ENCODE results near the gene GRB10.

Gene GRB10

GRCh38 chr7:50771120-50772002 is 11.3 kb downstream of the GRB10 start:
- Histone ChIP-seq H3K4me3 (ENCODE audit: low read length) (no peak overlapping the region), H3K9me3 (replicated peaks; ENCODE audit: low read length) (no peaks in the 10 kb centered on the region), H3K27me3 (ENCODE audit: control insufficient read depth, insufficient read depth, low read length) (no peaks in the 10 kb centered on the region), H3K36me3 (ENCODE audit: insufficient read depth, low read length) (no peaks in the 10 kb centered on the region), H3K4me2 (ENCODE audit: low read length) (no peak overlapping the region), H3K4me1 (ENCODE audit: control insufficient read depth, insufficient read depth, low read length) (no peaks in the 10 kb centered on the region), H3K9ac (ENCODE audit: low read depth, low read length) (no peak overlapping the region)

DNA sequence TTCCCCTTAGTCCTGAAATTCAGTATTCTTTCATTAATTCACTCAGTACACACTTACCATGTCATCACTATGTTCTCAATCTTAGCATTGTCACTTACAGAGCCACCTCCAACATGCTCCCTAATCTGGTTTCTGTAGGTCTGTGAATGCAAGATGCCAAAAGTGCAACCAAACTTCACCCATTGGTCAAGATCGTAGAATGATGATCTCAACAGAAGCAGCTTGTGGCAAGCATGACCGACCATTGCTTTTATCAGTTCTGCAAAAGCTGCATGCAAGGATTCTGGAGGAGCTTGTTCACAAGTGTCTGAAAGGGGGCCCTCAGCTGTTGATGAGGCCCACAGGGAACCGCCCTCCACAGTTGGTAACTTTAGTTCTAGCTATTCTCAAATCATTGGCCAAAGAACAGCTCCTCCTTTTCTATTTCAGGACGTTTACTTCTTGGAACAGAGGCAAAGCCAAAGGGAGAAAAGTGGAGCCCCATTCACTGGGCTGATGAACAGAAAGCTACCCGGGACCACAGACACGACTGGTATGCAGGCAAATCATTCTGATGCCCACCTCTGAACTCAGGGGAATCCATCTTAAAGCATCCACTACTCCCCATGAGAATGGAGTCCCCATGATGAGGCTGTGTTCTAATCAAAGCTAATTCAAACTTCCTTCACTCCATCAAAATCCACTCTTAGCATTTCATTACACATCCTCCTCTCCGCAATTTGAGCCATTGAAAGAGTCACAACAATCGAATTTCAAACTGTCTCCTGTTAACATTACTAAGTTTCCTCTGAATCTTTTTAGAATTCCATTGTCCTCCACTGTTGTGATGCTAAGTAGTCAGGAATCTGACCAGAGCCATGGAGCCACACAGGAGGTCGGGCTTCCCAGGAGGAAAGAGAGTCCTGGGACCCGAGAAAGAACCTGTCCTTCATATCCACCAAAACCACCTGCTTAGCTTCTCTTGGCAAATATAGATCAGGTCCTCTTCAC is 13.9 kb downstream of the GRB10 start:
- H3K4me2 ChIP-seq (ENCODE audit: low read length): no peak overlapping the region
- H3K4me3 ChIP-seq (ENCODE audit: low read length): no peak overlapping the region
- no peaks in the 10 kb centered on the region for H3K4me1 ChIP-seq (ENCODE audit: control insufficient read depth, insufficient read depth, low read length)

GRCh38 chr7:50766849-50767207 is 15.9 kb downstream of the GRB10 start:
- Histone ChIP-seq H3K9ac (ENCODE audit: low read depth, low read length) (no peak overlapping the region), H3K4me2 (ENCODE audit: low read length) (no peak overlapping the region), H3K4me1 (ENCODE audit: control insufficient read depth, insufficient read depth, low read length) (no peaks in the 10 kb centered on the region), H3K9me3 (replicated peaks; ENCODE audit: low read length) (no peaks in the 10 kb centered on the region), H3K36me3 (ENCODE audit: insufficient read depth, low read length) (no peaks in the 10 kb centered on the region), H3K27me3 (ENCODE audit: control insufficient read depth, insufficient read depth, low read length) (no peaks in the 10 kb centered on the region), H3K4me3 (ENCODE audit: low read length) (no peak overlapping the region)

More for the DNA sequence above, 13.9 kb downstream of the GRB10 start:
- H3K9me3 ChIP-seq (replicated peaks; ENCODE audit: low read length): no peaks in the 10 kb centered on the region
- H3K36me3 ChIP-seq (ENCODE audit: insufficient read depth, low read length): no peaks in the 10 kb centered on the region
- H3K9ac ChIP-seq (ENCODE audit: low read depth, low read length): no peak overlapping the region
- no peaks in the 10 kb centered on the region for H3K27me3 ChIP-seq (ENCODE audit: control insufficient read depth, insufficient read depth, low read length)

GRCh38 chr7:50766106-50766848 is 16.4 kb downstream of the GRB10 start:
- Histone ChIP-seq H3K27me3 (ENCODE audit: control insufficient read depth, insufficient read depth, low read length) (no peaks in the 10 kb centered on the region), H3K36me3 (ENCODE audit: insufficient read depth, low read length) (no peaks in the 10 kb centered on the region), H3K4me3 (ENCODE audit: low read length) (no peak overlapping the region), H3K4me2 (ENCODE audit: low read length) (no peak overlapping the region), H3K9me3 (replicated peaks; ENCODE audit: low read length) (no peaks in the 10 kb centered on the region), H3K4me1 (ENCODE audit: control insufficient read depth, insufficient read depth, low read length) (no peaks in the 10 kb centered on the region), H3K9ac (ENCODE audit: low read depth, low read length) (no peak overlapping the region)

DNA sequence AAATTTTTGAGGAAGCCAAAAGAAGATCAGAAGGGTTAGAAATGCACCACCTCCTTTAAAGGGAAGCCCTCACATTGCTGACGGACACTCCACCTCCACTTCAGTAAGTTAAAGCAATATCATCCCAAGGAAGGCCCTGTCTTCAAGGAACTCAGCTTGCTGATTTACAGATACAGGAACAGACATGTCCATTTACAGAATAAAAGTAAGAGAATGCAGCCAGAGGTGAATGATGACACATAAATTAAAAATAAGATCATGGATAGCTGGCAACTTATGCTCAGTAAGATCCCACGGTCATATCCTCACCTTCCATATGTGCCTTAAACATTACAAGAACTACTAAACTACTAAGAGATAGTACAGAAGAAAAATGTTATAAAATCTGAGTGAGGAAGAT is 20.4 kb downstream of the GRB10 start:
- Histone ChIP-seq H3K27me3 (ENCODE audit: control insufficient read depth, insufficient read depth, low read length) (no peaks in the 10 kb centered on the region), H3K9ac (ENCODE audit: low read depth, low read length) (no peak overlapping the region), H3K4me2 (ENCODE audit: low read length) (no peak overlapping the region)

GRCh38 chr7:50761713-50762112 is 21.0 kb downstream of the GRB10 start:
- Histone ChIP-seq H3K9ac (ENCODE audit: low read depth, low read length) (no peak overlapping the region), H3K36me3 (ENCODE audit: insufficient read depth, low read length) (no peaks in the 10 kb centered on the region), H3K4me1 (ENCODE audit: control insufficient read depth, insufficient read depth, low read length) (no peaks in the 10 kb centered on the region), H3K4me3 (ENCODE audit: low read length) (no peak overlapping the region), H3K4me2 (ENCODE audit: low read length) (no peak overlapping the region), H3K9me3 (replicated peaks; ENCODE audit: low read length) (no peaks in the 10 kb centered on the region), H3K27me3 (ENCODE audit: control insufficient read depth, insufficient read depth, low read length) (no peaks in the 10 kb centered on the region)

More for the DNA sequence above, 20.4 kb downstream of the GRB10 start:
- Histone ChIP-seq H3K4me3 (ENCODE audit: low read length) (no peak overlapping the region), H3K9me3 (replicated peaks; ENCODE audit: low read length) (no peaks in the 10 kb centered on the region), H3K36me3 (ENCODE audit: insufficient read depth, low read length) (no peaks in the 10 kb centered on the region), H3K4me1 (ENCODE audit: control insufficient read depth, insufficient read depth, low read length) (no peaks in the 10 kb centered on the region)

- H3K9ac ChIP-seq (ENCODE audit: low read depth, low read length): no peak overlapping the region
- no peaks in the 10 kb centered on the region for H3K36me3 ChIP-seq (ENCODE audit: insufficient read depth, low read length)
- H3K4me3 ChIP-seq (ENCODE audit: low read length): no peak overlapping the region
- no peaks in the 10 kb centered on the region for H3K9me3 ChIP-seq (replicated peaks; ENCODE audit: low read length)
- H3K4me1 ChIP-seq (ENCODE audit: control insufficient read depth, insufficient read depth, low read length): no peaks in the 10 kb centered on the region
- H3K4me2 ChIP-seq (ENCODE audit: low read length): no peak overlapping the region
- no peaks in the 10 kb centered on the region for H3K27me3 ChIP-seq (ENCODE audit: control insufficient read depth, insufficient read depth, low read length)
These were observed 24.8 kb downstream of the GRB10 start for GRCh38 chr7:50757703-50758390.

DNA sequence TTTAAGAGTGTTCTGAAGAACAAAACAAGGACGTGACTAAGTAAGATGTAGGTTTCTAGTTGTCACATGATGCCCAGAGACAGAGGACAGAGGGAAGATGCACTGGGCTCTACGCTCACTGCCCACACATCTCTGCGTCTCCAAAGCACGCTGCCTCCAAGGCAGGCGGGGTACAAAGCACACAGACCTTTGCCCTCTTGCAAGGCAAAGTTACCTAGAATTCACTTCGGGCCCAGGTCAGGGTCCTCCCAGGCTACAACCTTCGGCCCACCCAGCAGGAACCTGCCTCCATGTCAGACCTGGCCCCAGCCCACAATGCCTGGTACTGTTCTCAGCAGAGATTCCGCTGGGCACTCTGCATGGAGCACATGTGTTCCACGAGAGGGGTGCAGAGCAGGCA is 26.5 kb downstream of the GRB10 start:
- H3K4me3 ChIP-seq (ENCODE audit: low read length): no peak overlapping the region
- H3K36me3 ChIP-seq (ENCODE audit: insufficient read depth, low read length): peaks cover 6% of the 10 kb centered on the region
- H3K4me2 ChIP-seq (ENCODE audit: low read length): no peak overlapping the region
- no peaks in the 10 kb centered on the region for H3K27me3 ChIP-seq (ENCODE audit: control insufficient read depth, insufficient read depth, low read length)
- no peaks in the 10 kb centered on the region for H3K9me3 ChIP-seq (replicated peaks; ENCODE audit: low read length)
- no peak overlapping the region for H3K9ac ChIP-seq (ENCODE audit: low read depth, low read length)
- no peaks in the 10 kb centered on the region for H3K4me1 ChIP-seq (ENCODE audit: control insufficient read depth, insufficient read depth, low read length)

GRCh38 chr7:50754684-50755083 is 28.0 kb downstream of the GRB10 start:
- Histone ChIP-seq H3K4me1 (ENCODE audit: control insufficient read depth, insufficient read depth, low read length) (no peaks in the 10 kb centered on the region), H3K9me3 (replicated peaks; ENCODE audit: low read length) (no peaks in the 10 kb centered on the region), H3K27me3 (ENCODE audit: control insufficient read depth, insufficient read depth, low read length) (no peaks in the 10 kb centered on the region), H3K4me3 (ENCODE audit: low read length) (no peak overlapping the region), H3K9ac (ENCODE audit: low read depth, low read length) (no peak overlapping the region), H3K36me3 (ENCODE audit: insufficient read depth, low read length) (peaks cover 10% of the 10 kb centered on the region), H3K4me2 (ENCODE audit: low read length) (no peak overlapping the region)

- Histone ChIP-seq H3K4me3 (ENCODE audit: low read length) (no peak overlapping the region), H3K27me3 (ENCODE audit: control insufficient read depth, insufficient read depth, low read length) (no peaks in the 10 kb centered on the region), H3K9ac (ENCODE audit: low read depth, low read length) (no peak overlapping the region), H3K4me2 (ENCODE audit: low read length) (no peak overlapping the region), H3K9me3 (replicated peaks; ENCODE audit: low read length) (no peaks in the 10 kb centered on the region), H3K4me1 (ENCODE audit: control insufficient read depth, insufficient read depth, low read length) (no peaks in the 10 kb centered on the region), H3K36me3 (ENCODE audit: insufficient read depth, low read length) (peaks cover 10% of the 10 kb centered on the region)
These were observed 28.5 kb downstream of the GRB10 start for GRCh38 chr7:50754241-50754640.

Measured in skeletal muscle satellite cell (primary cell).